HG02973 (cell line): Measurements from ENCODE around the gene IMMP1L.
A peak's percentile ranks its signal among the peaks of the same experiment; 100 is the strongest.
"Not testable (repeated sequence)": the region's sequence is repeated elsewhere in the genome, so short reads cannot be mapped to it uniquely, and the experiment has no call there.

Experiments
- ATAC-seq: cut with Tn5 transposase; IDR thresholded peaks from one replicate; pipeline ENCODE4 v1.9.1; 2021; ENCODE audit warnings: moderate library complexity; ENCODE audit not compliant: unreplicated experiment

Gene IMMP1L, protein sequence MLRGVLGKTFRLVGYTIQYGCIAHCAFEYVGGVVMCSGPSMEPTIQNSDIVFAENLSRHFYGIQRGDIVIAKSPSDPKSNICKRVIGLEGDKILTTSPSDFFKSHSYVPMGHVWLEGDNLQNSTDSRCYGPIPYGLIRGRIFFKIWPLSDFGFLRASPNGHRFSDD

DNA sequence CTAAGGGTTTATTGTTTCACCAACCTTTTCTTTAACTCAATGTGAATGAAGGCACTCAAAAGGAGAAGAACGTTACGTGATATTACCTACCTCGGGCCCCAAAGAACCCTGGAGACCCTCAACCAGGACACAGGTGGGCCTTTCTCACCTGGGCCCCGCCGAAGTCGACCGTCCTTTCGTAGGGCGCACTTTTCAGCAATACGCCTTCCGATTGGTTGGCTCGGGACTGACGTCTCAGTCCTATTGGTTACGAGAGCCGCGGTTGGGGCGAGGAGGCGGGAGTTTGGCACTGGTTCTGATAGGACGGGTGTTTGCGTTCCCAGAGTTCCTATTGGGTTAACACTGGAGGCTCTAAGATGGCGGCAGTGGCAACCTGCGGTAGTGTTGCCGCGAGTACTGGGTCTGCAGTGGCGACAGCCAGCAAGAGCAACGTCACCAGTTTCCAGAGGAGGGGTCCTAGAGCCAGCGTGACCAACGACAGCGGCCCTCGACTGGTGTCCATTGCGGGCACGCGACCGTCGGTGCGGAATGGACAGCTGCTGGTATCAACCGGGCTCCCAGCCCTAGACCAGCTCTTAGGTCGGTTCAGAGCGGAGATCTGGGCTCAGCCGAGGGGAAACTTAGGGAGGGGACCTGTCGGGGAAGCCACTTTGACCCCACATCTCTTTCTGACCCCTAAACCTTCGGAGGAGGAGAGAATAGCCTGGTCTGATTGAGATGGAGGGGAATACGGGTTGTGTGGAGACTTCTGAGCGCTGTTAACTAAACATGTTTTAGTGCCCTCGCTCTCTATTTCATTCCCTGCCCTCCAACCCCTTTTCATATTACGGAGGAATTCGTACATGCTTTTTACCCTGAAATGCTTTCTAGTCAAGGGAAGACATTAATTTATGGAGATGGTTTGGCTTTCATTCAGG lies at the start of gene IMMP1L, which contains the start of gene ELP4:
Gene IMMP1L, minus strand, starts transcription at position 194 of the 917 bp plus-strand sequence. CDS start 46,346 bp downstream, outside the sequence.
Gene ELP4, plus strand, starts transcription at position 339 of the 917 bp plus-strand sequence. Its CDS starts 18 bp downstream, at position 357.
- peak; percentile 100 for ATAC-seq

DNA sequence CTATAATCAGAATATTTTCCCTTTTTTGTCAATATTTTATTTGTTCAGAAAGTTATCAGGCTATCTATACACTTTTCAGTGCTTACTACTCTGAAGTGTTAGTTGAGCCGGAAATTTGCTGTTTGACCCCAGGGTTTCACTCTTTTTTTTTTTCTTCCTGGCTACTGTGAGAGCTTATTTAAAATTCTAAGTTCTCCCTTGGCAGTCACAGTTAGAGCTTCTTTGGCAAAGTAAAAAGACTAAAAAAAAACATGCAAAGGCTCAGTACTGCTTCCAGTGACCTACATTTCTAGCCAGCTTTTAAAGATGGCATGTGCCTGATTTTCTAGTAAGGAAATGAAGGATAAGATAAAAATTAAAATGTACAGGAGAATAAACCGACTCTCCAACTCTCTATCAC lies 48.6 kb upstream of the IMMP1L start:
- no peak for ATAC-seq

GRCh38 chr11:31555938-31556337 lies 46.5 kb upstream of the IMMP1L start:
- ATAC-seq = no peak

DNA sequence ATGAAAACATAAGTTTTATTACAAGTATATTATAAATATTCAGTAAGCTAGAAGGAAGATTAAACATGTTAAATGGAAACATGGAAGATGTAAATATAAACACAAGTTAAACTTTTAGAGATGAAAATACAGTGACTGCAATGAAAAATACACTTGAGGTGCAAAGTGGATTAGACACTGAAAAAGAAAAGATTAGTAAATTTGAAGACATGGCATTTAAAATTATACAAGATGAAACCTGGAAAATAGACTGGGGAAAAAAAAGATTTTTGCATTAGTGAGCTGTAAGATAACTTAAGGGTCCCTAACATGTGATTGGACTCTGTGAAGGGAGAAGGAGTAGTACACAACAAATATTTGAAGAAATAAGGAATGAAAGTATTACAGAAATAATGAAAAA lies 33.4 kb upstream of the IMMP1L start:
- ATAC-seq = no peak

DNA sequence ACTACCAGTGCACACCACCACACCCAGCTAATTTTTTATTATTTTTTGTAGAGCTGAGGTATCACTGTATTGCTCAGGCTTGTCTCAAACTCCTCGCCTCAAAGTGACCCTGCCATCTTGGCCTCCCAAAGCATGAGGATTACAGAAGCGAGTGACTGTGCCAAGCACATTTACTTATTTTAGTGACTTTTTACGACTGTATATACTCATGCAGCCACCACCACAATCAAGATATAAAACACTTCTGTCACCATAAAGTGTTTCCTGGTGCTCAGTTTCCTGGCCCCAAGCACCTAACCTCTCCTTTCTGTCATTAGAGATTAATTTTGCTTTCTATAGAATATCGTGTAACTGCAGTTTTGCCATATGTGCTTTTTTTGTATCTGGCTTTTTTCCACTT lies 26.1 kb upstream of the IMMP1L start:
- ATAC-seq = no peak

- no peak for ATAC-seq
Observed at GRCh38 chr11:31531293-31531692, 21.9 kb upstream of the IMMP1L start.

DNA sequence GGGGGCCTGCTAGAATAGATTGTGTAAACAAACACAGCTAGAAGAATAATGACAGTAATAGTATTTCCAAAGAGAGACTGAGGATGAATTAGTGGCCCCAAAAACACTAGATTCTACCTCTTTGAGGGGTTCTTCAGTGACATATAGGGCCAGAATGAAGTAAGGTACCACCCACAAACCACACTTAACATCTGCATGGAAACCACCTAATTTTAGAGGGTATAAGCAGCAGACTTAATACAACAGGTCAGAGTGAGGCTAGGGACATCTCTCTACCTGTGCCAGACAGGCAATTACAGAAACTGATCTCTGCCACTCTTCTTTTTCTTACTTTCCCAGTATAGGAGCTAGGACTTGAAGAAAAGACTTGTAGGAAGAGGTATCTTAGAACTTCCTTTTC lies 20.3 kb upstream of the IMMP1L start:
- ATAC-seq = no peak

DNA sequence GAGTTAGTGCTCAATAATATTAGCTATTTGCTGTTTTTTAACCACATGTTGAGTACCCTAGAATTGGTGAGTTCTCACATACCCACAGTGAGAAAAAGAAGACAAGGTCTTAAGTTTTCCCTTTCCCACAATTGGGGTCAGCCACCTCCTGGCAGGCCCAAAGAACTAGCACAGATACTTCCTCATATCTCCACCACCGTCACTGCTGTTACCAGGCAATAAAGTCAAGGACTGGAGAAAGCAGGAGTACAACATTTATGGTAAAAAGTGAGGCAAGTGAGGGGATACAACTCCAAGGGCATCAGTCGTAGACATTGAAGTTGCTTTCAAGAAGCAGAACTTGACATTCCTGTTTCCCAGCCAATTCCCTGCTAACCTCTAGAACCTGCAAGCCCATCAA lies 19.8 kb upstream of the IMMP1L start:
- ATAC-seq = no peak

DNA sequence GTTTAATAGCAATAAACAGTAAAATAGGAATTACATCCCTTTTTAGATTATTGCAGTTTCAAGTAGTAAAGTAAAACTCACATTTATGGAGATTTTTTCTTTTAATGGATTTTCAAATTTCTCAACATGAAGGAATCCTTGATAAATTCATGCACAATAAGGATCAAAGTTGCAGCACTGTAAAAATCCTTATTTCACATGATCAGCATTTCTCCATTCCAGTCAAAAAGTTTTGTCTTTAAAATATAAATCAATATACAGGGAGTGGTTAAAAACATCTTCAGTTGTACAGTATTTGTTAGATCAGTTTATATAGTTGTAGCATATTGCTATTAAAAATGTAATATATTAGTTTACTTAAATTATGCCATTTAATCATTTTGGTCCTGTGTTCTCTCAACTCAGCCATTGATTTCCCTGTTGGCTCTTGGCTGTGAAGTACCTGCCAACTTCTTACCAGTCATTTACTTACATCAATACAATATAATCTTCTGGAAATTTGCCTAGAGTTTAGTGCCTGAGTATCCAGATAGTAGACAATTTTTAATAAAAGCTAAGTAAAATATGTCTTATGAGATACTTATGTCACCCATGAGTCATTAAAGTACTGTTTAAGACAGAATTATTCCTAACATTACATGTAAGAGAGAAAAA lies 12.2 kb upstream of the IMMP1L start:
- no peak for ATAC-seq

DNA sequence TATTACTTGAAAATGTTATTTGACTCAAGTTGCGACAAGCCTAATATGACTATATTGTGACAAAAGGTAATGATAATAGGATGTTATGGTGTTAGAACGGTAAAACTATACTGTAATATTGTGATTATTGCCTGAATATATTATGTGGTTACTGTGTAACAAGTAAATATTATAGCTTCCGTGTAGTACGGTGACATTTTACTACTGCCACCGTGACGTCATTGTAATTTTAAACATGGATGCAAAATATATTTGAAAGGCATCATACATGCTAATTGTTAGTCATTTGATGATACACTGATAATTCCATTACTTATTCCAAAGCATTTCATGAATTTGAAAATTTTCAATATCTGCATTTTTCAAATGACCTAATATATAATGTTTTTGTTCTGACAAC lies 2.7 kb upstream of the IMMP1L start:
- ATAC-seq = no peak

DNA sequence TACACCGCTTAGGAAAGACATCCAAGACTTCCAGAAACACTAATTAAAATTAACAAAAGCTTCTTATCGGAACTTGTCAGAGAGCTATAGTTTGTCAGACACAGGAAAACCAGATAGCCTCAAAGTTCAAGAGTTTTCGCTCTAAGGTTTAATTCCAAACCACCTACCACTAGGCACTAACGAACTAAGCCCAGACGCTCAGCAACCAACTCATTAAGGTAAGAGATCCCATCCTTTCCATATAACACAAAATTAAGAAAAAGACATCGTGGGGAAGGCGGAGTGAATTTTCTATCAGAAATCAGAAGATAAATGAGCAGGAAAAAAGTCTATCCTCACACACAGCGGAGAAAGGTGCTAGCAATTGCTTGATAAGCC lies 382 bp downstream of the IMMP1L start:
- ATAC-seq = peak; percentile 7

GRCh38 chr11:31500560-31500959 lies 8.9 kb downstream of the IMMP1L start:
- no peak for ATAC-seq

DNA sequence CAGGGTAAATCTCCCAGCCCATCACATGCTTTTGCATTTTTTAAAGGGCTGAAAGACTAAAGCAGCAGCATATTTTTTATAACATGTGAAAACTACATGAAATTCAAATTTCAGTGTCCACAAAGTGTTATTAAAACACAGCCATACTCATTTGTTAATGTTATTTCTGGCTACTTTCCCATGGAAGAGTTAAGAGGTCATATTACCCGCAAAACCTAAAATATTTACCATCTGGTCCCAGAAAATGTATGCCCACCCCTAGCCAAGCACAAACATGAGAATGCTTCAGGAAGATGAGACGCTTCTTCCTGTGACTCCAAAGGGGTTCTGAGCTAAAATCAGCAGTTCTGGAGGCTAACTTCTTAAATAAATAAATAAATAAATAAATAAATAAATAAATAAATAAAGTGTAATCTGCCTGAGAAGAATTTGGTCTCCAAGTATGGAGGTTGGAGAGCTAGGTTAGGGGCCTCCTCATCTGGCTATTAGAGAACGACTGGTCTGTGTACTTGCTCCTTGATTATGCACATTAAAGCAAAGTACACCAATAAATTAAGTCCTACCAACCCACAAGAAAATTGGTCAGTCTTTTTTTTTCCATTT lies 9.7 kb downstream of the IMMP1L start:
- ATAC-seq = no peak

DNA sequence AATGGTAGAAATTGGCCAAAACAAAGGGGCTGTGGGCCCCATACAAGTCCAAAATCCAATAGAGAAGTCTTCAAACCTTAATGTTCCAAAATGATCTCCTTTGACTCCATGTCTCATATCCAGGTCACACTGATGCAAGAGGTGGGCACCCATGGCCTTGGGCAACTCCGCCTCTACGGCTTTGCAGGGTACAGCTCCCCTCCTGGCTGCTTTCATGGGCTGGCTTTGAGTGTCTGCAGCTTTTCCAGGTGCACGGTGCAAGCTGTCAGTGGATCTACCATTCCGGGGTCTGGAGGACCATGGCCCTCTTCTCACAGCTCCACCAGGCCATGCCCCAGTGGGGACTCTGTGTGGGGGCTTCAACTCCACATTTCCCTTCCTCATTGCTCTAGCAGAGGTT lies 15.7 kb downstream of the IMMP1L start:
- ATAC-seq = not testable (repeated sequence)

- ATAC-seq = no peak
Observed at GRCh38 chr11:31493235-31493634, 16.2 kb downstream of the IMMP1L start.

GRCh38 chr11:31492320-31492913 lies 17.0 kb downstream of the IMMP1L start:
- no peak for ATAC-seq

- ATAC-seq = no peak
Observed at GRCh38 chr11:31487848-31488247, 21.6 kb downstream of the IMMP1L start.

DNA sequence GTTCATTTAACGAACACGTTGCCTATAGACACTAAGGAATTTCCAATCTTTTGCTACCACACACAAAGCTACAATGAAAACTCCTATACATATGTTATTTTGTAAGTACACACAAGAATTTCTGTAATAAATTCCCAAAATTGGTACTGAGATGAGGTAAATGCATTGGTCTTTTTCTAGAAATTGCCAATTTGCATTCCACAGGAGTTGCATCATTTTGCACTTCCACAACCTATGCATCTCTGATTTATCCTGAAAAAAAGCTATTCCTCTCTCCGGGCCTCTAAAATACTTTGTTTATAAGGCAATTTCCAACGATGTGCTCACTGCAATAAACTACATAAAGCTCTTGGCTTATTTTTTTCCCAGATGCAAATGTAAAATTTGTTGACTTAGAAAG lies 24.9 kb downstream of the IMMP1L start:
- ATAC-seq = no peak

GRCh38 chr11:31480930-31481329 lies 28.5 kb downstream of the IMMP1L start:
- no peak for ATAC-seq

DNA sequence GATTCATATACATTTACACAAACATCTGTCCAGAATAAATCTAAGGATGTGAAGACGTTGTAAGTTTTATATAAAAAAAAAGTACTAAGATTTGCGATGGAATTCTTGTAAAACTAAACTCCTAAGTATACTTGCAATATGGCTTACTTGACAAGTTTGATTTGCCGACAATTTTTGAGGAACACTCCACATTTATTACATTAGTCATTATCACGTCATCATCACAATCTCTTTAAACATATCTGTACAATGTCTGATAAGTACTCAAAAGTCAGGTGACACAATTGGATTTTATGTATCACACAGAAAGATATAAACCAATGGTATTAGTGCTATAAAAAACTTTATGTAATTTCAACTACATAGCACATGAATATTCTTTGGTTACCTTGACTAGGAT lies 30.4 kb downstream of the IMMP1L start:
- ATAC-seq = no peak

DNA sequence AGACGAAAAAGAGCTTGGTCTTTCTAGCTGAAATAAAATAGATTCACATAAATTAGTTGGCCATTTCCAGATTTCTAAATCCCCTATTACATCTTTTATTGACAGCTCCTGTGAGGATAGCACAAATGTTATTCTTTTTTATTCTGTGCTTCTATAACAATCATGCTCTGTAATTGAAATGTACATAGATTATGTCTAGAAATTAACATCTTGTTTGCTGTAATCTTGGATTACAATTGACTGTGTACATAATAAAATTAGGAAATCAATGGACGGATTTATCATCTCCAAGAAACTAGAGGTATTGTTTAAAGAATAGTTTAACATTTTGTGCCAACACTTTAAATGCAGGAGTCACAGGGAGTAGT lies 31.2 kb downstream of the IMMP1L start:
- no peak for ATAC-seq
